GM19193 (cell line): ENCODE results near the gene NDST3.

Experiments used
- POLR2A ChIP-seq: IDR thresholded peaks from 4 replicates; pipeline ENCODE4 v1.6.1; 2011; ENCODE audit not compliant: insufficient read depth, insufficient read length; ENCODE audit errors: extremely low read depth

NDST3 gene

DNA sequence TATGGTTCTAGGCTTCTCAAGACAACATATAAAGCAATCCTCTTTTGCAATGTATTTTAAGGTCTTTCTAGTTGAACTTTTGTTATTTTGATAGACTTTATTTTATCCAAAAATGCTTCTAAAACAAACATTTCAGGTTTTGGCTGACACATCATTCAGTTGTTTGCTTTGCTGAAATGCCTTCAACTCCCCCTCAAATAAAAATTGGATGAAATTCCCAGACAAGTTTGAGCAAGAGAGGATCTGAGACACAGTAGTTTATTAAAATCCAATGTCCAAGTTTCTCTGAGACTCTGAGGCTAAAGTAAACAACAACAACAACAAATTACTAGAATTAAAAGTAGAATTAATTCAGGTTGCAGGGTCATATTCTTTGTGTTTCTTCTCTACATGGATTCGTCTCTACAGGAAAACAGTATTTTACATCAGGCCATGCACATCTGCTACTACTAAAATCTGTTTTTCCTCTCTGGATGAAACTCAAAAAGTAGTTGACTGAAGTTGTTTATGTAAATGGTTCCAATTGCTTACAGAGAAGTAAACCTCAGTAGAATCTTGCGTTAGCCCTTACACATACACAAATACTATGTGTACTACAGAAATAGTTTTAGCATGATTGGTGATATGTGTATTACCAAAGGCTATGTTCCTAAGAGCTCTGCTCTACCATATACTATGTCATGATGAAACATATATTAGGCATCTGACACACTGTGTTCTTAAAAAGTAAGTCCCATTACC lies 253.6 kb downstream of the NDST3 start:
- no peak for TF ChIP-seq POLR2A

DNA sequence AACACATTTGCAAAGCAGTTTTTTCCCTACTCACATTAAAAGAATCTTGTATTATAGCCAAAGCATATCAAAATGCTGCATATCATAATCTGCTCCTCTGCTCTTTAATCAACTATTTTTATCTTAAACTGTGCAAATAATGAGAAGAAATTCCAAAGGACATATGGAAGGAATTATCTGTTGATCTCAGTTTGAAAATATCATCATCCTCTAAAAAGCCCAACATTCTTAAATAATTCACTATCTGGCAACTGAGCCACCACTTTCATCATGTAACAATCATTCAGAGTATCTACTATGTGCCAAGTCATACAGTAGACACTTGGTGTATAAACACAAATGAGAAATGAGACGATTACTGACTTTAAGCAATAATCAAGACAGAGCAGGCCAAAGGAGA lies 255.5 kb downstream of the NDST3 start:
- TF ChIP-seq POLR2A: no peak

GRCh38 chr4:118290951-118291350 lies 256.7 kb downstream of the NDST3 start:
- TF ChIP-seq POLR2A: no peak

- TF ChIP-seq POLR2A: no peak
Observed at GRCh38 chr4:118296729-118297128, 262.4 kb downstream of the NDST3 start.

- TF ChIP-seq POLR2A: no peak
Observed at GRCh38 chr4:118307643-118308042, 273.4 kb downstream of the NDST3 start.
